Glomerular visceral epithelial cell (primary cell): Measurements from ENCODE around the gene HHAT.

ENCODE experiments used
- DNase-seq: peaks from one replicate; pipeline ENCODE4 v3.0.0-alpha.2; 2016; ENCODE audit errors: extremely low spot score

HHAT gene

GRCh38 chr1:210709701-210710100 lies 381.0 kb downstream of the HHAT start:
- no peak for DNase-seq

GRCh38 chr1:210711825-210712612 lies 383.3 kb downstream of the HHAT start:
- DNase-seq = no peak

DNA sequence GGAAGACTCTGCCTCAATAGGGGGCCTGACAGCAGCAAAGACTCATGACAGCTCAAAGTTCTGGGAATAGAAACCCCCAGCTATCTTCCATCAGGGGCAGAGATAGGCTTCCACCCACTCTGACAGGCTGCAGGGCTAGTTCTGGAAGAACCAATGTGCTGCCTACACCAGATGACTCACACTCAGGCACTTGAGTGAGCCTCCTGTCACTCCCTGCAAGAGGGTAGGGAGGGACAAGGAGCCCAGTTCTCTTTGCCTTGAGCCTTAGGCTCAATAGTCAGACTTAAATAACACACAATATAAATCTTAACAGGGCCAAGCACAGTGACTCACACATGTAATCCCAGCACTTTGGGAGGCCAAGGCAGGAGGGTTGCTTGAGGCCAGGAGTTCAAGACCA lies 386.4 kb downstream of the HHAT start:
- DNase-seq = no peak

GRCh38 chr1:210722410-210723081 lies 393.8 kb downstream of the HHAT start:
- DNase-seq = no peak

GRCh38 chr1:210723646-210724045 lies 394.9 kb downstream of the HHAT start:
- DNase-seq = no peak

DNA sequence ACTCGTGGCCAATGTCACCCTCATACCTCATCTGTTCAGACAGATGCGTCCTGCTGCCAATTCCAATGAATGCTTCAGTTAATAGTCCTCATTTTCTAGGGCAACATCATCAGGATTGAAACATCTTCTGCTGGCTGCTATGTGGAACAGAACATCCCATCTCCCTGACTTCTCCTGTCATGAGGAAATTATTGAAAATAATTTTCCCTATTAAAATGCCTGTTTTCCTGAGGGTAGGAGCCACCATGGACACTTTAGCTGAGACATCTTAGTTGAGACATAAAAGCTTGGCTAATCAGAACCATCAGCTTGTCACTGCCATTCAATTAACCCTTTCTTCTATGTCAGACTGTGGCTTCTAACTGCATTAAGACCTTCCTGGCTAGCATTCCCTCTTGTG lies 396.1 kb downstream of the HHAT start:
- DNase-seq = no peak
